ENCODE data around the gene HOXC5.

HOXC5 gene

DNA sequence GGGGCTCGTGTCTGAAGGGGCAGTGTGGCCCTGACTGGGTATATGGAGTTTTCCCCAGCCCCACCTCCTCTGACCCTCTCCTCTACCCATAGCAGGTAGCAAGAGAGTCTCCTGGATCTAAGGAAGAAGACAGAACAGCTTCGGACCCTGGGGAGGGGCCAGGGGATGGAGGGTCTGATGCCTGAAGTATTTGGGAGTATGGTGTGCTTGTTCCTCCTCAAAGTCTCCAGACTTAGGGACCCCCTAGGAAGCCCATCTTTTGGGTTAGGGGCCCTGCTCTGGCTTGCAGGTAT, 24.6 kb upstream of the HOXC5 start:
- DNase-seq: no peak

DNA sequence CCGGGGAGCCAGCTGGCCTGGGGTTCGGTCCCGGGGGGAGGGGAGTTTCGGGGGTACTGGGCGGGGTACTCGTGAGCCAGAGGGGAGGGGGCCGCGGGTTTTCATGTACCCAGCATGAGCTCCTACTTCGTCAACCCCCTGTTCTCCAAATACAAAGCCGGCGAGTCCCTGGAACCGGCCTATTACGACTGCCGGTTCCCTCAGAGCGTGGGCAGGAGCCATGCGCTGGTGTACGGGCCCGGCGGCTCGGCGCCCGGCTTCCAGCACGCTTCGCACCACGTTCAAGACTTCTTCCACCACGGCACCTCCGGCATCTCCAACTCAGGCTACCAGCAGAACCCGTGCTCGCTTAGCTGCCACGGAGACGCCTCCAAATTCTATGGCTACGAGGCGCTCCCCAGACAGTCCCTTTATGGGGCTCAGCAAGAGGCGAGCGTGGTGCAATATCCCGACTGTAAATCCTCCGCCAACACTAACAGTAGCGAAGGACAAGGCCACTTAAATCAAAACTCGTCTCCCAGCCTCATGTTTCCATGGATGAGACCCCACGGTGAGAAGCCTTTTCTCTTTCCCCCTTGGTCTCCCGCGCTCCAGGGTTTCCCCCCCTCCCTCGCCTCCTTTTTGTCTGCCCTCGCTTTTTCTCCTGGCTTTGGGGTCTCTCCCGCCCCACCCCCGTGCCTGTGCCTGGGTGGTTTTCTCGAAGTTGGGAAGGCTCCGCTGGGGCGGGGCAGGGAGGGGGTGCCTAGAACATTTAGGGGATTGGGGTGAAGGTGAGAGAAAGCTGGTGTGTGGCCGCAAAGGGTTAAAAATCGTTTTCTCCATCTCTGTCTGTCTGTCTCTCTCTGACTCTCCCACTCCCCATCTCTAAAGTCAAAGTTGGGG, 23.4 kb upstream of the HOXC5 start:
- no peak for DNase-seq

DNA sequence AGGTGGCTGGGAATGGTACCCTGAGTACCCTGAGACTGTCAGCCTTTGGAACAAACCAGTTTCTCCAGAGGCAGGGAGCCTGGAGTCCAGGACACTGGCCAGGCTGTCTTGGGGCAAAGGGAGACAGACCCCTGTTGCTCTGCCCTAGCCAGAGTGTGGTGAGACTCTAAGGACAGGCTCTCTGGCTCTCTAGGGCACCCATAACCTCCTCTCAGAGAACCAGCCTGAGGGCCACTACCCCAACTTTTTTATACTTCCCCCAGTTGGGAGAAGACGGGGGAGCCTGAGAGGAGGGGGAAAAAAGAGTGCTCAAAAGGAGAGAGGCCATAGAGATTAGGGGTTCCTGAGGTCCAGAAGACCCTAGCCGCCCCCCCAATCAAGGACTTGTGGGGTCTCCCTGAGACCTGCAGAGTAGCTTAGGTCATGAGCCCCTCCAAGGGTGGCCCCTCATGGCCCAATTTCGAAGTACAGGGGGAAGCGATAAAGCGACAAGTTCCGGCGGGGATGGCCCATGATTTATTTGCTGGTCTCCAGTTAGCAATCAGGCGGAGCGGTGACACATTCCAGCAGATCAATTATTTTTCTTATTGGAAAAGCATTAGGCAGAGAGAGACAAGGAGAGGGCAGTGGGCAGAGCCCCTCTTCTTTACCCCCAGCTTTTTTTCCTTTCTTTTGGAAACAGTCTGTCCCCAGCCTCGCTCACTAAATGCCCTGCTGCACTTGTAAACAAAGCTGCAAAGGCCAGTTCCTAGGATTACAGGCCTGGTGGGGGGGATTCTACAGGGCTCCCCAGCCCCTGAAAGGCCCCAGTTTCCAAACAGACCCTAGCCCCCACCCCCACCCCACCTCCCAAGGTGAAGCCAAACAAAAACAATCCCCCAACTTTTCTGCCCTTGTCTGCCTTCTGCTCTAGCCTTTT, 22.5 kb upstream of the HOXC5 start:
- DNase-seq: no peak

DNA sequence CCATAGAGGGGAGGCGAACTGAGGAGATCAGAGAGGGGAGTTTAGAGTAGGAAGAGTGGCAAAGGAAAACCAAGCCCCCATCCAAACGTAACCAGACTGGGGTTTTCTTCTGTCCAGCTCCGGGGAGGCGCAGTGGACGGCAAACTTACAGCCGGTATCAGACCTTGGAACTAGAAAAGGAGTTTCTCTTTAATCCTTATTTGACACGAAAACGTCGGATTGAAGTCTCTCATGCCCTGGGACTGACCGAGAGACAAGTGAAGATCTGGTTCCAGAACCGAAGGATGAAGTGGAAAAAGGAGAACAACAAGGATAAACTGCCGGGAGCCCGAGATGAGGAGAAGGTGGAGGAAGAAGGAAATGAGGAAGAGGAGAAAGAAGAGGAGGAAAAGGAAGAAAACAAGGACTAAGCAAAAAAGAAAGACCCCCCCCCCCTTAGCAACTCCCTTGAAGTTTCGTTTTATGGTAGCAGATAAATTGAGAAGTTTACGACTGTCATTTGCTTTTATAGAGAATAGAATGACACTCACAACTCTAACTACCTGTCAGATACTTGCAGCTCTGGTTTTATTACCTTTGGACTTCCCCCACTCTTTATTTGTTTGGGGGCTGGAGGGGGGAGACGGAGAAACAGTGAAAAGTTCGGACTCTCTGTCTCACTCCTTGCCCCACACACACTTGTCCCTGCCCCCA, 21.7 kb upstream of the HOXC5 start:
- no peak for DNase-seq

DNA sequence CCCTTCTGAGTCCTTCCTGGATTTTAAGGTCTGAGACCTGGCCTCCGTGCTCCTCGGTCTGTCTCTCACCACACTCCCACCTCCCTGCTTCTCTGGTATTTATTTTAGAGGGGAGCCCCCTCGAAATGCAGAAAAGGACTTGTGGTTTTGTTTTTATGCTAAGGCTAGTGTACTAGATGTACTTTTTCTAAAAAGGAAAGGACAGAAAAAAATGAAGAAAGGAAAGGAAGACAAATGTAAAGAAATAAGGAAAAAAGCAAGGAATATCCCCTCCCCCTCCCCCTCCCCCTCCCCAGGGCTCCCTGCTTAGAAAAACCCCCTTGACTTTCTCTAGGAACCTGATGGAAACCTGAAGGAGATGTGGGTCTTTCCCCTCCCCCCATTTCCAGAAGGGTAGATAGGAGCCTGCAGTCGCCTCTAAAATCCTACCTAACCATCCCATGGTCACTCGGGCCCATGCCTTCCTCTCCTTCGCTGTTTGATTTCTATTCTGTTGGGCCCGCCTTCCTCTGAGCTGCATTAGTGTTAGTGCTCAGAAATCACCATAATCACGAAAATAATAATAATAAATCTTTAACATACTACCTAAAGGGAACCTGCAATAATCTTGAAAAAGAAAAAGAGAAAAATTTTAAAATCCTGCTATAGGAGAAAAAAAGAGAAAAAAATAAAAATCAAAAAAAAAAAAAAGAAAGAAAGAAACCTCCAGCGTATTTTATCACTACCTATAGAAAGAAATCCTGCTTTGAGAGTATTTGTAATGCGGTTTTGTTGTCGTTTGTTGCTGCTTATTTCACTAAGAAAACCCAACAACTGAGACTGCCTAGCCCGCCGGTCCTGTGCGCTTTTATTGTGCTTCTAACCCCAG, 21.0 kb upstream of the HOXC5 start:
- DNase-seq: no peak

DNA sequence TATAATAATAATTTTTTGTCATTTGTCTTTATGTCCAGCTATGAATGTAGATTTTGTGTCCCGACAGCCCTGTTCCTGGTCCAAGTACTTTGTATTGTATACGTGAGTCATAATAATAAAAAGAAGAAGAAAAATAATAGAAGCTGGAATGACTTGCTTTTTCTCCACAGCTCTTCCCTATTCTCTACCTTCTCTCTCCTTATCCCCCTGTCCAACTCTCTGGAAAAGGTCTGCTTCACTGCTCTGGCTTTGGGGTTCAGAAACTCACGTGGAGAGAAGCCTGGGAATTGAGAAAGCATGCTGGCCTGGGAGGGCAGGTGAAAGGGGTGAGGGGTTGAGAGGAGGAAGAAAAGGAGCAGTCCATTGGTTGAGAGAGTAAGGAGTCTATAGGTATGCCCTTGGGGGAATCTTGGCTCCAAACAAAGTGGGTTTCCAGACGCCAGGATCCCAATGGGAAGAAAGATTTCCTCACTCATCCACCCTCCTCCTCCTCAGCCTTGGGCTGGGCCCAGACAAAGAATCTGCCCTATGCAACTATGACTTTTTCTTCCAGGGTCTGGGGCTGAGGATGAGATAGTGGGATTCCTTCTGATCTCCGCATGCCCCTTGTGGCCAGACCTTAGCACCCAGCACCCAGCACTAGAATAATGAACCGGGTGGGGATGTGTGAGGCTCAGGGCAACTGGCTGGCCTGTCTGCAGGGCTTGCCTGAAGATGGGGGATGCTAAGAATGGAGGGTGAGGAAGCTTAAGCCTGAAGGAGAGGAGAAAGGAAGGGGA, 20.0 kb upstream of the HOXC5 start:
- DNase-seq: no peak

DNA sequence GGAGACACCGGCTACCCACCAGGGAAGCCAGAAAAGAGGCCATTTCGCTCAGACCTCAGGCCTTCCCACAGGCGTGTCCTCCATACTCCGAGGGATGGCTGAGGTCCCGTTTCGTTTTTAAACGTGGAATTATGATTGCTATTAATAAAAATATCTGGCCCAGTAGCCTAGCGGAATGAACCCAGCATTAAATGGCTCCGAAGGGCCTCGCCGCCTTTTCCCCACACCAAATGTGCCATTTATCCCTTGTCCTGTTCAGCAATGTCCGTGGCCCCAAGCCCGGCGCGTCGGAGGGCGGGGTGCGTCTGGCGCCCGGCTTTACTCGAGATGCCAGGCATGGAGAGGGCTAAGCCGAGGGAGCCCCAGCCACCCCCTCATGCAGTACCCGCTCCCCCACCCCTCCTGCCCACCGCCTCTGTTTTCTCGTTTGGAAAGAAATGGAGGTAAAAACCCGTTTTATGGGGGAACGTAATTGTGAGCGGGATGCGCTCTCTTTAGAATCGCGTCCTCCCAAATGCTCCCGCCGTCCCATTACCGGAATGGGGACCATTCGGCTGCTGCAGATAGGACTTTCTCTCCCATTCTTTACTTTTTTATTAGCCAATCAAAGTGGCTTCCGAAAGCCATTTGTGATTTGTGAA, 18.4 kb upstream of the HOXC5 start:
- DNase-seq: no peak

DNA sequence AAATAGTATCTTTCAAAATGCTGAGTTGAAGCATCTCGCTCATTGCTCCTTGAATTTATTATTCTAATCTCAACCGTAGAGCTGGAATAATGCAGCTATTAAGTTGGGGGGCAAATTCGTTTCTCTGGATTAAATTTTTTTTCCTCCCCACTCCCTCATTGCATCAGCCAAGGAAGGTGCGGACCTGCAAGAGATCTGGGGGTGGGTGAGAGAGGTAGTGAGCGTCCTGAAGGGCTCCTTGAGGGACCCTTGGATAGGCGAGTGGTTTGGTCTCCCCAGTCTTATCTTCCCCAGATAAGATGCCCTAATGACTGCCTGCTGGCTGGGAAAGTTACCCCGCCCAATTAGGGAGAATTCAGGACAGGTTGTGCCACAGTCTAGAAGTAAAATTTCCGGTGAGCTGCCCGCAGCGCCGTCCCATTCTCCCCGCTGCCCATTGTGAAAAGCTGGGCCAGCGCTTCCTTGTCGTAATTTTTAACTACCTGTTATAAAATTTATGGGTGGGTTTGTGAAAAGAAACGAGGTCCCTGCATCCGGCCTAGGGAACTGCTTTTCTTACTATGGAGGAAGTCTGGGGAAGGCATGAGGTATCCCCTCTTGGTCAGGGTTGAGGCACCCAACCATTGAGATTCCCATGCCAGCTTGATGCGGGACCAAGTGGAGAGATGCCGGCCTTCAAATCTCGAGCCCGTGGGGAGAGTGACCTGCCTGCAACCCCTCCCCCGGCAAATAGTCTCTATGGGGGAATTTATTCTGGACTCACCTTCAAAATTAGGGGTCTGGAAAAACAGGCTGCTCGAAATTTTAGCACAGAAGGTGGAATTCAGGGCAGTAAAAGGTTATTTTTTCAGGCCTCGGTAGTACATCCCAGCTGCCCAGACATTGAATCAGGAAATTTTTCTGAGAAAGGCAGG, 17.6 kb upstream of the HOXC5 start:
- no peak for DNase-seq

DNA sequence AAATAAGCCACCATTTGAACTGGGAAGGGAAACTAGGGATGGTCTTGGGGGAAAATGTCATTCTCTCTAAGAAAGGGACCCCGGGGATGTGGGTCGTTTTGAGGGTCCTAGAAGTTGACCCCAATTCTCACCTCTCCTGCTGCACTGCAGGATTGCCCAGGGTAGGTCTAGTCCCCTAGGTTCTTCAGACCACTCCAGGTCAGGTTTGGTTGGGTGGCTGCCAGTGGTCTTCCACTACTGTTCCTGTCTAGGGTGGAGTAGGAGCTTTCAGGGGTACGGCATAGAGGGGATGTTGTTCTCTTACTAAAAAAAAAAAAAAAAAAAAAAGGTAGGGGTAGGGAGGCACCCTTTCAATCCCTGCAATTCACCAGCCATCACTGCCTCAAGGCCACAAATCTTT, 16.8 kb upstream of the HOXC5 start:
- DNase-seq: no peak

DNA sequence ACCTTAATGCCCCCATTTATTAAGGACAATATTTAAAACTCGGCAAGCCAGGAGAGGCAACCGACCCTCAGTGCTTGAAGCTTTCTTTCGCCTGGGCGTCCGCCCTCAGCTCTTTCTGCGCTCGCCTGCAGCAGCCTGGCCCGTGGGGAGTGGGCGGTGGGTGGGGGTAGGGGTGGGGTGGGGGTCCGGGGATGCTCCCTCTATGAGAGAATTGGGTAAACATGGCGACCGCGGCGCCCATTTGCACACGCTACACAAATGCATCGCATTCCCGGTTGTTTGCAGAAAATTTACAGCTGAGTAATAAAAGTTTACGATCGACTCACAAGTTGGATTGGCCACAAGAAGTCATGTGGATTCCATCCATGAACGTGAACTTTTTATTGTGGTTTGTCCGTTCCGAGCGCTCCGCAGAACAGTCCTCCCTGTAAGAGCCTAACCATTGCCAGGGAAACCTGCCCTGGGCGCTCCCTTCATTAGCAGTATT, 16.3 kb upstream of the HOXC5 start:
- DNase-seq: no peak

DNA sequence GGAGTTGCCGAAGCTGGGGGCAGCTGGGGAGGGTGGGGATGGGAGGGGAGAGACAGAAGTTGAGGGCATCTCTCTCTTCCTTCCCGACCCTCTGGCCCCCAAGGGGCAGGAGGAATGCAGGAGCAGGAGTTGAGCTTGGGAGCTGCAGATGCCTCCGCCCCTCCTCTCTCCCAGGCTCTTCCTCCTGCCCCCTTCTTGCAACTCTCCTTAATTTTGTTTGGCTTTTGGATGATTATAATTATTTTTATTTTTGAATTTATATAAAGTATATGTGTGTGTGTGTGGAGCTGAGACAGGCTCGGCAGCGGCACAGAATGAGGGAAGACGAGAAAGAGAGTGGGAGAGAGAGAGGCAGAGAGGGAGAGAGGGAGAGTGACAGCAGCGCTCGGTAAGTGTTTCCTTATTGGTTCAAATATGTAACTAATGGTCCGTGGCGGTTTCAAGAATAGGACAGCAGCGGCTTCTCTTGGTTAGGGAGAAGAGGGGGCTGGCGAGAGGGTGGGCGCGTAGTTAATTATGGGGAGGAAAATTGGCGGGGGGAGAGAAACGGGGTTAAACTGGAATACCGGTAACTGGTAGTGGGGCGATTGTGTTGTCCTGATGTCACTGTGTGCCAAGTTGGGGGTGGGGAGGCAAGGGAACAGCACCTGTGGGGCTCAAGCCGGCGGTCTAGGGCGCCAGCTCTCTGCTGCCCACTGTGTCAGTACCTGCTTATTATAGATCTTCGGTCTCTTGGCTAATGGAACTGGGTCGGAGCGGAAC, 15.6 kb upstream of the HOXC5 start:
- DNase-seq: no peak

DNA sequence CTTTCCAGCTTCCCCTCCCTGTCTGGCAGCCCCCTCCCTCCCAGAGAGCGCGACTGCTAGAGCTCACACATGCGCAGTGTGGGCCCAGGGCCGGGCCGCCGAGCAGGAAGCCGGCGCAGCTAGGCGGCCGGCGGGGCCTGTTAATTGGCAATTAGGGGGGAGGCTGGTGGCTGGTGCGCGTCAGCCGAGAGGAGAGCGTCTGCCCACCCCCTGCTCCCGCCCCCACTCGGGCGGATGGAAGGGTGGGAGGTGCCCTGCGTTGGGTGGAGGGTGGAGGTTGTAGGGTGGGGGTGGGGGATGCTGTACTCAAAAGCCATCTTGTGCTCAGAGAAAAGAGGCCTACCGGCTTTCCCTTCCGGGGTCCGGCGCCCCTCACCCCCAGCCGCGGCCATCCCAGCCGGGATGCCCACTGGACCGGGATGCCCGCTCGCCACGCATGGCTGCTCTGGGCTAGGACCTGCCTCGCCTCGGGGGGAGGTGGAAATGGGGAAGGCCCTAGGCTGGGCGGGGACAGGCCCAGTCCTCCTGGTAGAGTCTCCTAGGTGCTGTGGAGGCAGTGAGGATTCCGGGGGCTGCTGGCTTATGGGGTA, 14.9 kb upstream of the HOXC5 start:
- peak; percentile 86 for DNase-seq

DNA sequence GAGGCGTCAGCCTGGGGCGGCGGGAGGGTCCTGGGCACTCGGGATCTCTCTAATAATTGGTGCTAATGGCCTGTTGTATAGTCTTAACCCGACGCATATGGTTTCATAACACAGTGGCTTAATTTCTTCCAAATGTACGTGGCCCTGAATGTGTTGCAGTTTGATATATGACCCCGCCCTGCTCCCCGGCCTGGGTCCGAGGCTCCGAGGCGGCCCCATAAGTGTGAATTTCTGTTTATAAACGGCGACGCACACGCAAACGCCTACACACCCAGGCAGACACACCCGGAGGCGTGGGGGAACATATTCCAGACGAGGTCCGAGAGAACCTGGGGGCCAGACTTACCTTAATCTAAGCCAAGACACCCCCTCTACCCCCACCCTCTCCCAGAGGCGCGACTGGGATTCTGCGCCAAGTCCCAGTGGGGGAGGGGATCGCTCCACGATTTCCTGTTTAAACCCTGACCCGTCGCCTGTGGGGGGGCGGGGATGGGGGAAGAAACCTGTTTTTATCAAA, 14.3 kb upstream of the HOXC5 start:
- no peak for DNase-seq

DNA sequence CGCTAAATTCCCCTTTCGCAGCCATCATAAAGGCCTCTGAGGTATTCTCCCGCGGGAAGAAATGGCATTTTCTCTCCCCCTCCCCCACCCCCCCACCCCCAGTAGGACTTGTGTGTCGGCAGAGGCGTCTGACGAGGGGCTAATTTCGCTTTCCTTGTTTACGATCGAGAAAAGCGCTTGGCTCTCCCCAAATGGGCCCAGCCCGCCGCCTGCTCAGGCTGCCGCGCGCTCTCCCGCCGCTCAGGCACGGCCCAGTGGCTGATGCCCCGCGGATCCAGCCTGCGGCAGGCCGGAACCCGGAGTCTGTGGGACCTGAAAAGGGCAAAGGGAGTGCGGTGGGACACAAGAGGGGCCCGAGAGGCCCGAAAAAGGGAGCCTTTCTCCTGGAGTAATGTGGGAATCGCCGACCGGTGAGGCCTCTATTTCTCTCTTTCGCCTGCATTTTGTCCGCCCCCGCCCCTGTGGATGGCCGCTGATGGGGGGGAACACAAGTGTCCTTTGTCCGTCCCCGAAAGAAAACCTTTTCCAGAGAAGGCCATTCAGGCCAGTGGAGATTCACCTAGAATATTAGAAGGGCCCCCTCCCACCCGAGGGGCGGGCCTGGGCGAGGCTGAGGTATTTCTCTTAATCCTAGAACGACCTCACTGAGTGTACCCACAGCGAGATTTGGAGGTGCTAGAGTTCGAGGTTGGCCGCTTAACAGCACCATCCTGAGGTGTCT, 13.6 kb upstream of the HOXC5 start:
- no peak for DNase-seq

DNA sequence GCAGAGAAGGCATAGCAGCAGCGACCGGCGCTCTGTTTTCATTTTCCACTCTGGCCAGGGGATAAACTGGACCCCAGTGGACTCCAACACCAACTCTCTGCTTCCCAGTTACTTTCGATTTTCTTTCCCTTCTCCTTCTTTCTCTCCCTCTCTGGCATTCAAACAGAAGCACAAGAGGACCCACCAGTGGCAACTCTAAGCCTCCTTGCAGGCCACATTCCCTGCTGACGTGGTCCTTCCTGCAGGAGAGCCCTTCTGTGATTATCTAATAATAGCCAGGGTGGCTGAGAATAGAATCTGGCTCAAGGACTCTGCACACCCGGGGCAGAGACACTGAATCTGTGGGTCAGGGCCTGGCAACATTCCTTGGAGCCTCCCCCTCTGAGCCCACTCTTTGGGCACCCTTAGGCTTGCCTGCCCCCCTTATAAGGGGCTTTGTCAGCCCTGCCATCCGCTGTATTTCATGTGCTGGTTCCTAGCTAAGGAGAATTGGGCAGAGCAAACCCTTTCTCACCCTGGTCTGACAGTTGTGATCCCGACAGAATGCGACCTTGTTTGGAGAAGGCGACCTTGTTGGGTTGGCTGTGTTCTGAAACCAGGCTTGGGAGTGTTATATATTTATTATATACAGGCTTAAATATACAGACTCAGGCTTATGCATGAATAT, 12.8 kb upstream of the HOXC5 start:
- no peak for DNase-seq

DNA sequence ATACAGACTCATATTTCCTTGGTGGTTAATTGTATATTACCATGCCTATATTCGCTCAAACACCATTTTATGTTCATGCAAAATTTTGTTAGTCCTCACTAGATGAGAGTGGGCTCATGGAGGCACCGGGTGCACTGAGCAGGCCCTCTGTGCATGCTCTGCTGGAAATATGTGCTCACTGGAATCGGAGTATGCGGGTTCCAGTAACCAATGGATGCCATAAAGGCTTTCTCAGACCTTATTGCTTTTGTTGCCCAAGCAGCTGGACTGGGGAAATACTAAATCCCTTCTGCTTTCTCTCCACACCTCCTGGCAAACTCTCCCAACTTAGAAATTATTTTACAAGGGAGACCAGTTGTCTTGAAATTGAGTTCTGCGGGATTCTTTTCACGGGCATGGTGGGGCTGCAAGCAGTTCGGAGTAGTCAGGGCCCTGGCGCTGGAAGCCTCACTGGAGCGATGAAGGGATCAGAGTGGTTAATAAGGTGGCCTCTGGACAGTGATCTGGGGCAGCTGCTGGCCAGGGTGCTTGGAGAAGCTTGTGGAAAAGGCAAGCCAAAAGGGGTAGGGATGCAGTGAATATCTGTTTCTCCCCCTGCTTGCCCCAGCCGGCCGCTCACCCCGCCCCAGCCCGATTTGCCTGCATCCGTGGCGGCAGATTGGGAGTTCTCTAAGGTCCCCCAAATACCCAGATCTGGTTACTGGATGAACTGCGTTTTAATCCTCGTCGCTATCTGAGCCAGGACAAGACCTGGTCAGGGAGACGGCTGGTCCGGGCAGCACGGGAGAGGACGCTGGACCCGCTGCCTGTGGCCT, 12.1 kb upstream of the HOXC5 start:
- DNase-seq: no peak

Measured in CD4-positive, alpha-beta T cell treated with Interleukin-15 for 1 hour (primary cell).